Measurements from ENCODE around the gene RPL29.
A peak's percentile ranks its signal among the peaks of the same experiment; 100 is the strongest.
"Not testable (repeated sequence)": the region's sequence is repeated elsewhere in the genome, so short reads cannot be mapped to it uniquely, and the experiment has no call there.

Gene RPL29

DNA sequence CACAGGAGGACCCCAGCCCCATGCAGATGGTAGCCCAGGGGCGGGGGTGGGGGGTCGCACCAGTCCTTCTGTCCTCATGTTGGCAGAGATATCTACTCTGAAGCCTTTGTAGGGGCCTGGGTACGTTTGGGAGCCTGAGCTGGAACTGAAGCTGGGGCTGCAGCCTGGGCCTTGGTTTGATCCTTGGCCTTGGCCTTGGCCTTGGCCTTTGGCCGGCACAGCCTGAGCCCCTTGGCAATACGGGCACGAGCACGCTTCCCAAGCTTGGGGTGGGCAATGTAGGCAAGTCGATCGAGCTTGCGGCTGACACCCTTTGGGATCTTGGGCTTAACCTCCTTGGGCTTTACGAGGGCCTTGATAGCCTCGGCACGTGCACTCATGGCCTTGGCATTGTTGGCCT lies 2.0 kb downstream of the RPL29 start:
- 93% methylated on average over 2 of the region's 13 CpGs for WGBS (ENCODE audit: insufficient coverage)
- peaks cover 6 to 32% (median 15%) of the 10 kb centered on the region in 4 experiments for H3K4me1 ChIP-seq (ENCODE audit: control extremely low read depth in 1 of 4, control insufficient read depth in 4 of 4, insufficient read depth in 4 of 4, low read length in 3 of 4)
- H3K27me3 ChIP-seq (replicated peaks in 2 of 5; ENCODE audit: control insufficient read depth in 4 of 5, insufficient read depth in 5 of 5, low read length in 4 of 5); H3K9me3 ChIP-seq (ENCODE audit: control extremely low read depth in 1 of 5, control insufficient read depth in 4 of 5, insufficient read depth in 2 of 5, low read depth in 1 of 5, low read length in 4 of 5); DNase-seq; POLR2A ChIA-PET; H3K4me3 ChIP-seq (ENCODE audit: control insufficient read depth in 1 of 7, extremely low read depth in 1 of 7, insufficient read depth in 4 of 7, low read depth in 2 of 7, low read length in 6 of 7): not testable (repeated sequence)
- peak overlapping the region; percentile 95 to 98 for H3K27ac ChIP-seq (ENCODE audit: insufficient read depth in 1 of 2, low read depth in 1 of 2, low read length in 2 of 2, poor library complexity in 1 of 2, severe bottlenecking in 2 of 2)
- CTCF ChIA-PET: interaction anchor here (0.8 to 6.7 kb wide), 3 partner anchors 11 to 60 kb away, joined by 4 to 52 read pairs (median 4); partner anchors contain the start of gene ACY1
- H3K36me3 ChIP-seq (ENCODE audit: control insufficient read depth in 4 of 4, insufficient read depth in 4 of 4, low read length in 3 of 4): peaks cover 8 to 38% (median 22%) of the 10 kb centered on the region in 4 experiments

GRCh38 chr3:51992017-51992682 lies 3.5 kb downstream of the RPL29 start:
- peaks cover 6 to 30% (median 15%) of the 10 kb centered on the region in 4 experiments for H3K4me1 ChIP-seq (ENCODE audit: control extremely low read depth in 1 of 4, control insufficient read depth in 4 of 4, insufficient read depth in 4 of 4, low read length in 3 of 4)
- no peak overlapping the region for H3K4me3 ChIP-seq (ENCODE audit: control insufficient read depth in 1 of 7, extremely low read depth in 1 of 7, insufficient read depth in 4 of 7, low read depth in 2 of 7, low read length in 6 of 7)
- H3K27me3 ChIP-seq (replicated peaks in 2 of 5; ENCODE audit: control insufficient read depth in 4 of 5, insufficient read depth in 5 of 5, low read length in 4 of 5): no peaks in the 10 kb centered on the region
- no peak for DNase-seq
- ChIA-PET CTCF (interaction anchor here (0.7 to 6.7 kb wide), 5 partner anchors 9 to 128 kb away, joined by 3 to 52 read pairs (median 7); partner anchors contain the start of genes ABHD14A, ABHD14B and ACY1), POLR2A (interaction anchor here (1.2 kb wide), 1 partner anchor 9 kb away, joined by 5 read pairs; no protein-coding TSS in a partner anchor)
- no peaks in the 10 kb centered on the region for H3K9me3 ChIP-seq (ENCODE audit: control extremely low read depth in 1 of 5, control insufficient read depth in 4 of 5, insufficient read depth in 2 of 5, low read depth in 1 of 5, low read length in 4 of 5)
- peaks cover 8 to 38% (median 23%) of the 10 kb centered on the region in 4 experiments for H3K36me3 ChIP-seq (ENCODE audit: control insufficient read depth in 4 of 4, insufficient read depth in 4 of 4, low read length in 3 of 4)
- H3K27ac ChIP-seq (ENCODE audit: insufficient read depth in 1 of 2, low read depth in 1 of 2, low read length in 2 of 2, poor library complexity in 1 of 2, severe bottlenecking in 2 of 2): peak overlapping the region; percentile 27 to 98
- no CpG with 5 or more reads among the region's 3 CpGs for WGBS (ENCODE audit: insufficient coverage)

- peaks cover 6 to 30% (median 15%) of the 10 kb centered on the region in 4 experiments for H3K4me1 ChIP-seq (ENCODE audit: control extremely low read depth in 1 of 4, control insufficient read depth in 4 of 4, insufficient read depth in 4 of 4, low read length in 3 of 4)
- WGBS (ENCODE audit: insufficient coverage): over 99% methylated on average over 16 of the region's 38 CpGs
- POLR2A ChIA-PET; H3K9me3 ChIP-seq (ENCODE audit: control extremely low read depth in 1 of 5, control insufficient read depth in 4 of 5, insufficient read depth in 2 of 5, low read depth in 1 of 5, low read length in 4 of 5); H3K27ac ChIP-seq (ENCODE audit: insufficient read depth in 1 of 2, low read depth in 1 of 2, low read length in 2 of 2, poor library complexity in 1 of 2, severe bottlenecking in 2 of 2); H3K4me3 ChIP-seq (ENCODE audit: control insufficient read depth in 1 of 7, extremely low read depth in 1 of 7, insufficient read depth in 4 of 7, low read depth in 2 of 7, low read length in 6 of 7); DNase-seq; H3K27me3 ChIP-seq (replicated peaks in 2 of 5; ENCODE audit: control insufficient read depth in 4 of 5, insufficient read depth in 5 of 5, low read length in 4 of 5): not testable (repeated sequence)
- peaks cover 8 to 38% (median 24%) of the 10 kb centered on the region in 4 experiments for H3K36me3 ChIP-seq (ENCODE audit: control insufficient read depth in 4 of 4, insufficient read depth in 4 of 4, low read length in 3 of 4)
- CTCF ChIA-PET: interaction anchor here (0.9 to 6.7 kb wide), 3 partner anchors 8 to 36 kb away, joined by 3 to 52 read pairs (median 7); partner anchors contain the start of genes ACY1 and GPR62
These were observed 5.2 kb downstream of the RPL29 start for GRCh38 chr3:51990501-51990971.

DNA sequence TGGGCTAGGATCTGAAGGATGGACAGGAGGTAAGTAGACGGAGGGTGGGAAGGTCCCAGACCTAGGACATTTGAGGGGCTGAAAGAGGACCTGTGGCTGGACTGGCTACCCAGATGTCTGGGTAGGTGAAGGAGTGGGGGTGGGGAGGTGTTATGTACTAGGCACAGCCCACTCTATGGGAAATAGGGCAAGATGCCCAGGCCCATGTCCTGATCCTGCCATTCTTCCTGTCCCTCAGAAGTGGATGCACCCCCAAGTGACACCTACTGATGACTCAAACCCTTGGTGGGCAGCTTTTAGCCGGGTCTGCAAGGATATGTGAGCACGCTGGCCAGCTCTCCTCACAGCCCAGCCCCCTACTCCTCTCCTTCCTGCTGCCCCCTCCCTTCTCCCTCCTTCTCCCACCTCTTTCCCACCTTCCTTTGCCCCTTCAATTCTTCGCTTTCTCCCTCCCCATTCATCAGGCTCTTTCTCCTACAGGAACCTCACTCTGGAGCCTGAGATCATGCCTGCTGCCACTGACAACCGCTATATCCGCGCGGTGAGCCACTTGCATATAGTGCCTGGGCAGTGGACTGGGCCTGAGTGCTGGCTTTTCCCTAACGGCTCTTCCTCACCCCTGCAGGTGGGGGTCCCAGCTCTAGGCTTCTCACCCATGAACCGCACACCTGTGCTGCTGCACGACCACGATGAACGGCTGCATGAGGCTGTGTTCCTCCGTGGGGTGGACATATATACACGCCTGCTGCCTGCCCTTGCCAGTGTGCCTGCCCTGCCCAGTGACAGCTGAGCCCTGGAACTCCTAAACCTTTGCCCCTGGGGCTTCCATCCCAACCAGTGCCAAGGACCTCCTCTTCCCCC lies 7.2 kb downstream of the RPL29 start:
- ChIA-PET POLR2A (no interaction called here), CTCF (interaction anchor here (1.6 kb wide), 1 partner anchor 161 kb away, joined by 3 read pairs; no protein-coding TSS in a partner anchor)
- no peak for DNase-seq
- no peaks in the 10 kb centered on the region for H3K9me3 ChIP-seq (ENCODE audit: control extremely low read depth in 1 of 5, control insufficient read depth in 4 of 5, insufficient read depth in 2 of 5, low read depth in 1 of 5, low read length in 4 of 5)
- H3K27me3 ChIP-seq (replicated peaks in 2 of 5; ENCODE audit: control insufficient read depth in 4 of 5, insufficient read depth in 5 of 5, low read length in 4 of 5): no peaks in the 10 kb centered on the region
- 87% methylated on average over 13 of the region's 15 CpGs for WGBS (ENCODE audit: insufficient coverage)
- H3K4me1 ChIP-seq (ENCODE audit: control extremely low read depth in 1 of 4, control insufficient read depth in 4 of 4, insufficient read depth in 4 of 4, low read length in 3 of 4): peaks cover 0 to 23% (median 6%) of the 10 kb centered on the region in 4 experiments
- H3K27ac ChIP-seq (ENCODE audit: insufficient read depth in 1 of 2, low read depth in 1 of 2, low read length in 2 of 2, poor library complexity in 1 of 2, severe bottlenecking in 2 of 2): peak overlapping the region in 1 of 2 experiments; percentile 25
- no peak overlapping the region for H3K4me3 ChIP-seq (ENCODE audit: control insufficient read depth in 1 of 7, extremely low read depth in 1 of 7, insufficient read depth in 4 of 7, low read depth in 2 of 7, low read length in 6 of 7)
- H3K36me3 ChIP-seq (ENCODE audit: control insufficient read depth in 4 of 4, insufficient read depth in 4 of 4, low read length in 3 of 4): peaks cover 4 to 20% (median 15%) of the 10 kb centered on the region in 4 experiments

DNA sequence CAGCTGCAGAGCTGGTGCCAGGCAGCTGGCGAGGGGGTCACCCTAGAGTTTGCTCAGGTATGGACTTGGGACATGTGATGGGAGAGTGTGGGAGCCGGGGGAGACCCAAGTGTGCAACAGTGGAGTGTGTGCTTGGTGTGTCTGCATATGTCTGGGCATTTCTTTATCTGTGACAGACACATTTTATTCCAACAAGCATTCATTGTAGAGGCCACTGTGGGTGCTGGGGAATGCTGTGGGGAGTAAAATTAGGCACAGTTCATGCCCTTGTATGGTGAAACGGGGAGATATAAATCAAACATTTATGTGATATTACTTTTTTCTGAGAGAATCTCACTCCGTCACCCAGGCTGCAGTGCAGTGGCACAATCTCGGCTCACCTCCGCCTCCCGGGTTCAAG lies 8.1 kb downstream of the RPL29 start:
- peaks cover 0 to 29% (median 11%) of the 10 kb centered on the region in 4 experiments for H3K4me1 ChIP-seq (ENCODE audit: control extremely low read depth in 1 of 4, control insufficient read depth in 4 of 4, insufficient read depth in 4 of 4, low read length in 3 of 4)
- ChIA-PET POLR2A (no interaction called here), CTCF (interaction anchor here (1.0 to 1.6 kb wide), 2 partner anchors 155 to 162 kb away, joined by 3 read pairs; no protein-coding TSS in a partner anchor)
- no peaks in the 10 kb centered on the region for H3K9me3 ChIP-seq (ENCODE audit: control extremely low read depth in 1 of 5, control insufficient read depth in 4 of 5, insufficient read depth in 2 of 5, low read depth in 1 of 5, low read length in 4 of 5)
- H3K4me3 ChIP-seq (ENCODE audit: control insufficient read depth in 1 of 7, extremely low read depth in 1 of 7, insufficient read depth in 4 of 7, low read depth in 2 of 7, low read length in 6 of 7): no peak overlapping the region
- 92% methylated on average over 6 of the region's 7 CpGs for WGBS (ENCODE audit: insufficient coverage)
- H3K36me3 ChIP-seq (ENCODE audit: control insufficient read depth in 4 of 4, insufficient read depth in 4 of 4, low read length in 3 of 4): peaks cover 2 to 14% (median 10%) of the 10 kb centered on the region in 4 experiments
- H3K27ac ChIP-seq (ENCODE audit: insufficient read depth in 1 of 2, low read depth in 1 of 2, low read length in 2 of 2, poor library complexity in 1 of 2, severe bottlenecking in 2 of 2): no peak overlapping the region
- no peak for DNase-seq
- no peaks in the 10 kb centered on the region for H3K27me3 ChIP-seq (replicated peaks in 2 of 5; ENCODE audit: control insufficient read depth in 4 of 5, insufficient read depth in 5 of 5, low read length in 4 of 5)

DNA sequence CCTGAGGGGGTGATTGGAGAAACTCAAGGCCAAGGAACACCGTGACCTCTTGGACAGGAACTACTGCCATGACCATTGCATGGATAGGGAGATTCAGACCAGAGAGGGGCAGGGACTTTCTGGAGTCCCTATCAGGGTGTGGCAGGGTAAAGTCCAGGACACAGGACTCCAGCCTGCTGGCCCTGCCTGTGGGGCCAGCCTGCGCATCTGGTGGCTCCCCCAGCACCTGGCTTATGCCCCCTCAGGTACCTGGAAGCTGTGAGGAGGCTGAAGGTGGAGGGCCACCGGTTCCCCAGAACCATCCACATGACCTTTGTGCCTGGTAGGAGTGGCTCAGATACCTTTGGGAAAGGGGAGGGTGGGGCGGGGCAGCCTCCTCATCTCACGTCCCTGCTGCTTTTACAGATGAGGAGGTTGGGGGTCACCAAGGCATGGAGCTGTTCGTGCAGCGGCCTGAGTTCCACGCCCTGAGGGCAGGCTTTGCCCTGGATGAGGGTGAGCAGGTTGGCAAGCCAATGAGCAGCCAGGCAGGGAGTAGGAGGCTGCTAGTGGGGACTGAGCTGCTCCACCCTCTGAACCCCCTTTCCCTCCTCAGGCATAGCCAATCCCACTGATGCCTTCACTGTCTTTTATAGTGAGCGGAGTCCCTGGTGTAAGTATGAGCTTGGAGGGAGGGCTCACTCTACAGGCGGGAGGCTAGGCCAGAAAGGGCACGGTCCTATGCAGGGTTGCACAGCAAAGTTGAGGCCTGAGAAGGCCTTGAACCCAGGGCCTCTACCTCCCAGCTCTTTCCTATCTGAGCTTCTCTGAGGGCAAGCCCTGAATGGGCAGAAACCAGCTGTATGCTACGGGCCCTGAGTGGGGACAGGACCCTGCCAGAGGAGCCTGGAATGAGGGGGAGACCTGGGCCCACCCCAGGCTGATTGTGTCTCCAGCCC lies 9.4 kb downstream of the RPL29 start:
- Histone ChIP-seq H3K36me3 (ENCODE audit: control insufficient read depth in 4 of 4, insufficient read depth in 4 of 4, low read length in 3 of 4) (peaks cover 0 to 3% (median 0%) of the 10 kb centered on the region in 4 experiments), H3K27me3 (replicated peaks in 2 of 5; ENCODE audit: control insufficient read depth in 4 of 5, insufficient read depth in 5 of 5, low read length in 4 of 5) (no peaks in the 10 kb centered on the region), H3K27ac (ENCODE audit: insufficient read depth in 1 of 2, low read depth in 1 of 2, low read length in 2 of 2, poor library complexity in 1 of 2, severe bottlenecking in 2 of 2) (no peak overlapping the region), H3K4me3 (ENCODE audit: control insufficient read depth in 1 of 7, extremely low read depth in 1 of 7, insufficient read depth in 4 of 7, low read depth in 2 of 7, low read length in 6 of 7) (no peak overlapping the region), H3K9me3 (ENCODE audit: control extremely low read depth in 1 of 5, control insufficient read depth in 4 of 5, insufficient read depth in 2 of 5, low read depth in 1 of 5, low read length in 4 of 5) (no peaks in the 10 kb centered on the region), H3K4me1 (ENCODE audit: control extremely low read depth in 1 of 4, control insufficient read depth in 4 of 4, insufficient read depth in 4 of 4, low read length in 3 of 4) (peaks cover 4 to 27% (median 20%) of the 10 kb centered on the region in 4 experiments)
- no peak for DNase-seq
- ChIA-PET CTCF (interaction anchor here (1.0 kb wide), 1 partner anchor 11 kb away, joined by 5 read pairs; the partner anchor contains the start of gene ABHD14A), POLR2A (no interaction called here)
- 87% methylated on average over 7 of the region's 12 CpGs for WGBS (ENCODE audit: insufficient coverage)
